ENCODE data around the gene SLAIN2. TPM values are rescaled to one million over a fixed set of nuclear protein-coding genes. Genes with fewer than 3 reads are reported as not detected.
"Not testable (repeated sequence)": the region's sequence is repeated elsewhere in the genome, so short reads cannot be mapped to it uniquely, and the experiment has no call there.

The SLAIN2 gene
- 83.7 TPM for total RNA-seq

DNA sequence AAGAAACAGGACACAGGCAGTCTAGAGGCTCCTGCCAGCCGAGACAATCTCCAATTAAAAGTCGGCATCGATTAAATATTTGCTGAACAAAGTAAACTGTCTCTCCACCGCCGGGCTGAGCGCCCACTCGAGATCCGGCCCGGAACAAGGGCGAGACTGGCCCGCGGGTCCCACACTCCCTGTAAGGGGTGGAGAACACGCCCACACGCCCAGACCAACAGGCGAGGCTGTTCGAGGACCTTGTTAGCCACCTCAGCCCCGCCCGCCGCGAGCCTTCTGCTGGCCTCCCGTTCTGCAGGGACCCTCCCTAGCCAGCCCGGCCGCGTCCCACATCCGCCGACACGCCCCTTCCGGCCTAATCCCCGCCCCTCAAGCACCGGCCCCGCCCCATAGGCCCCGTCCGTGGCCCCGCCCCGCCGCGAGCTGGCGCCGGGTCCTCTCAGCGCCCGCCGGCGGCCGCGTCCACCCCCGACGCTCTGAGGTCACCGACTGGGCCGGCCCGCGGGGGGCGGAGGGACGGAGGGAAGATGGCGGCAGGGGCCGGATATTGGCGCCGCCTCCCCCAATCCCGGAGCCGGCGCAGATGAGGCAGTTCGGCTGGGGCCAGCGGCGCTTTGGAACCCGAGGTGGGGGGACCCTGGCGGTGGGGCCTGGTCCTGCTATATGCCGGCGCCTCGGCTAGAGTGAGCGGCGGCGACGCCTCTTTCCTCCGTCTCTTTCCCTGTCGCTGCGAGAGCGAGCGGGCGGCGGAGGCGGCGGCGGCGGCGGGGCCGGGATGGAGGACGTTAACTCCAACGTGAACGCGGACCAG lies at the start of gene SLAIN2:
TSS of gene SLAIN2 (plus strand) at position 565 of the 811 bp plus-strand sequence. CDS start at position 776, 211 bp downstream.
- H3K27me3 ChIP-seq (ENCODE audit: insufficient read depth, low read length) = no peaks in the 10 kb centered on the region
- H3K4me1 ChIP-seq (ENCODE audit: insufficient read depth, low read length) = peaks cover 29% of the 10 kb centered on the region
- H3K9me3 ChIP-seq (ENCODE audit: low read depth, low read length) = no peaks in the 10 kb centered on the region
- H3K4me3 ChIP-seq (ENCODE audit: low read length) = peak within 1 kb of the TSS; percentile 83

DNA sequence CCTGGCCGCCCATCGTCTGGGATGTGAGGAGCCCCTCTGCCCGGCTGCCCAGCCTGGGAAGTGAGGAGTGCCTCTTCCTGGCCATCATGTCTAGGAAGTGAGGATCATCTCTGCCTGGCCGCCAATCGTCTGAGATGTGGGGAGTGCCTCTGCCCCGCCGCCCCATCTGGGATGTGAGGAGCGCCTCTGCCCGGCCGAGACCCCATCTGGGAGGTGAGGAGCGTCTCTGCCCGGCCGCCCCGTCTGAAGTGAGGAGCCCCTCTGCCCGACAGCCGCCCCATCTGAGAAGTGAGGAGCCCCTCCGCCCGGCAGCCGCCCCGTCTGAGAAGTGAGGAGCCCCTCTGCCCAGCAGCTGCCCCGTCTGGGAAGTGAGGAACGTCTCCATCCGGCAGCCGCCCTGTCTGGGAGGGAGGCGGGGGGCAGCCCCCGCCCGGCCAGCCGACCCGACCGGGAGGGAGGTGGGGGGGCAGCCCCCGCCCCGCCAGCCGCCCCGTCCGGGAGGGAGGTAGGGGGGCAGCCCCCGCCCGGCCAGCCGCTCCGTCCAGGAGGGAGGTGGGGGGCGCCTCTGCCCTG lies 49.0 kb upstream of the SLAIN2 start:
- H3K27me3 ChIP-seq (ENCODE audit: insufficient read depth, low read length); H3K4me1 ChIP-seq (ENCODE audit: insufficient read depth, low read length); H3K4me3 ChIP-seq (ENCODE audit: low read length); H3K9me3 ChIP-seq (ENCODE audit: low read depth, low read length): not testable (repeated sequence)

- Histone ChIP-seq H3K4me1 (ENCODE audit: insufficient read depth, low read length) (no peaks in the 10 kb centered on the region), H3K9me3 (ENCODE audit: low read depth, low read length) (no peaks in the 10 kb centered on the region), H3K27me3 (ENCODE audit: insufficient read depth, low read length) (no peaks in the 10 kb centered on the region), H3K4me3 (ENCODE audit: low read length) (no peak overlapping the region)
Measured at GRCh38 chr4:48295116-48295515, 46.2 kb upstream of the SLAIN2 start.

- Histone ChIP-seq H3K27me3 (ENCODE audit: insufficient read depth, low read length) (no peaks in the 10 kb centered on the region), H3K9me3 (ENCODE audit: low read depth, low read length) (no peaks in the 10 kb centered on the region), H3K4me1 (ENCODE audit: insufficient read depth, low read length) (no peaks in the 10 kb centered on the region), H3K4me3 (ENCODE audit: low read length) (no peak overlapping the region)
Measured at GRCh38 chr4:48296365-48296764, 45.0 kb upstream of the SLAIN2 start.

- no peak overlapping the region for H3K4me3 ChIP-seq (ENCODE audit: low read length)
Measured at GRCh38 chr4:48297256-48297846, 44.0 kb upstream of the SLAIN2 start.

DNA sequence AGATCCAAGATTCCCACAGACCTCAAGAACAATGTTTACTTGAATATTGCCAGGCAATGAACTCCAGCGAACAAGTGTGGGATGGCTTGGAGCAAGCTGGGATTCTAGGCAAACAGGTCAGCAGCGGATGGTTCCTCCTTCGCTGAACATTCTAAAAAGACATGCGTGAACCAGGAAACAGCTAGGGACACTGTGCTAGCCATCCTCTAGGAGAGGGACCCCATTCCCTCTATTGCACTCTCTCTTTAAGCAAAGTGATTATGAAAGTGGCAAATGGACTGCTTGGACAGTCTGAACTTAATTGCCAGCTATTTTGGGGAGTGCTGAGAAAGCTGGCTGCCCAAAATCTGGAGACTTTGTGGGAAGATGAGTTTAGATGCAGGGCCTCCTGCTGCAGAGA lies 41.8 kb upstream of the SLAIN2 start:
- H3K4me3 ChIP-seq (ENCODE audit: low read length) = no peak overlapping the region
- no peaks in the 10 kb centered on the region for H3K9me3 ChIP-seq (ENCODE audit: low read depth, low read length)
- no peaks in the 10 kb centered on the region for H3K27me3 ChIP-seq (ENCODE audit: insufficient read depth, low read length)
- H3K4me1 ChIP-seq (ENCODE audit: insufficient read depth, low read length) = no peaks in the 10 kb centered on the region

More at GRCh38 chr4:48297256-48297846, 44.0 kb upstream of the SLAIN2 start:
- Histone ChIP-seq H3K4me1 (ENCODE audit: insufficient read depth, low read length) (no peaks in the 10 kb centered on the region), H3K27me3 (ENCODE audit: insufficient read depth, low read length) (no peaks in the 10 kb centered on the region), H3K9me3 (ENCODE audit: low read depth, low read length) (no peaks in the 10 kb centered on the region)

DNA sequence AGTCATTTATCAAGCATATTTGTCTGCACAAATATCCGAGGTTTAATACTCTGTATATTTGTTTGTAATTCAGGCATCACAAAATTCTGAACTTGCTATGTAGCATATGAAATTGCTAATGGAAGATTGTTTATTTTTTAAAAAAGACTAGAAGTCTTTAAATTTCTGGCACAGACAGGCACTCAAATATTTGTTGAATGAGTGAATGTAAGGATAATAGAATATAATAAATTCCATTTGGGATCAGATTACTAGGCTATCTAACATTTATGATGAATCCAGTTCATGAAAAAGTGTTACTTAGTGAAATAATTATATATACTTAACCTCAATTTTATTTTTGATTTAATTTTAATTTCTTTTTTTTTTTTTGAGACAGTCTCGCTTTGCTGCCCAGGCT lies 41.3 kb upstream of the SLAIN2 start:
- H3K9me3 ChIP-seq (ENCODE audit: low read depth, low read length) = no peaks in the 10 kb centered on the region
- H3K4me1 ChIP-seq (ENCODE audit: insufficient read depth, low read length) = no peaks in the 10 kb centered on the region
- H3K27me3 ChIP-seq (ENCODE audit: insufficient read depth, low read length) = no peaks in the 10 kb centered on the region
- no peak overlapping the region for H3K4me3 ChIP-seq (ENCODE audit: low read length)

DNA sequence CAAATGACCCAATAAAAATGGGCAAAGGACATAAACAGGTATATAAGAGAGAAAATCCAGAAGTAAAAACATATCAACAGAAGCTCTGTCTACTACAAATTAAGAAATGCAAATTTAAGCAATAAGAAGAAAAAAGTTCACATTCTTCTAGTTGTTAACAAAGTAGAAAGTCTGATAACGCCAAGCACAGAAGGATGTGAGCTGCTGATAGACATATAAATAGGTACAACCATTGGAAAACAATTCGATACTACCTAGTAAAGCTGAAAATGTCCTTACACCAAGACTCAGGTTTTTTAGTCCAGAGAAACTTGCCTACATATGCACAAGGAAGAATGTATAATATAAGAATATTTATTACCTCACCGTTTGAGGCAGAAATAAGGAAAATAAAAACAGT lies 35.8 kb upstream of the SLAIN2 start:
- H3K4me3 ChIP-seq (ENCODE audit: low read length) = no peak overlapping the region

GRCh38 chr4:48307528-48307927 lies 33.8 kb upstream of the SLAIN2 start:
- Histone ChIP-seq H3K27me3 (ENCODE audit: insufficient read depth, low read length) (no peaks in the 10 kb centered on the region), H3K4me3 (ENCODE audit: low read length) (no peak overlapping the region), H3K4me1 (ENCODE audit: insufficient read depth, low read length) (no peaks in the 10 kb centered on the region), H3K9me3 (ENCODE audit: low read depth, low read length) (no peaks in the 10 kb centered on the region)

More for the DNA sequence above, 35.8 kb upstream of the SLAIN2 start:
- H3K9me3 ChIP-seq (ENCODE audit: low read depth, low read length) = no peaks in the 10 kb centered on the region
- no peaks in the 10 kb centered on the region for H3K27me3 ChIP-seq (ENCODE audit: insufficient read depth, low read length)
- no peaks in the 10 kb centered on the region for H3K4me1 ChIP-seq (ENCODE audit: insufficient read depth, low read length)

DNA sequence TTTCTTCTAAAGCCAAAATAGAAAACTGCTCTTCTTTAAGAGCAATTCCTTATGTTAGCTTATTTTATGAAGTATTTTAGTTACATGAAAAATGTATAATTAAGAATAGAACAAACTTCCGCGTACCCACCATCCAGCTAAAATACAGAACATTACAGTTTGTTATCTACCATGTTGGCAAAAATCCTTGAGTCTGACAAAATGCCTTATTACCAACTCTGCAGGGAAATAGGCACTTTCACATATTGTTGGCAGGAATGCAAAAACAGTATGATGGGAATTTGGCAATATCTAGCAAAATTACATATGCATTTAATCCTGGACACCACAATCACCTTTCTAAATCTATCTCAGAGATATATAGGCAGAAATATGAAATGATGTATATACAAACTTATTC lies 32.4 kb upstream of the SLAIN2 start:
- H3K27me3 ChIP-seq (ENCODE audit: insufficient read depth, low read length) = no peaks in the 10 kb centered on the region
- H3K4me3 ChIP-seq (ENCODE audit: low read length) = no peak overlapping the region
- no peaks in the 10 kb centered on the region for H3K9me3 ChIP-seq (ENCODE audit: low read depth, low read length)
- H3K4me1 ChIP-seq (ENCODE audit: insufficient read depth, low read length) = no peaks in the 10 kb centered on the region

GRCh38 chr4:48311896-48312295 lies 29.4 kb upstream of the SLAIN2 start:
- Histone ChIP-seq H3K4me3 (ENCODE audit: low read length) (no peak overlapping the region), H3K27me3 (ENCODE audit: insufficient read depth, low read length) (no peaks in the 10 kb centered on the region), H3K9me3 (ENCODE audit: low read depth, low read length) (no peaks in the 10 kb centered on the region), H3K4me1 (ENCODE audit: insufficient read depth, low read length) (no peaks in the 10 kb centered on the region)

DNA sequence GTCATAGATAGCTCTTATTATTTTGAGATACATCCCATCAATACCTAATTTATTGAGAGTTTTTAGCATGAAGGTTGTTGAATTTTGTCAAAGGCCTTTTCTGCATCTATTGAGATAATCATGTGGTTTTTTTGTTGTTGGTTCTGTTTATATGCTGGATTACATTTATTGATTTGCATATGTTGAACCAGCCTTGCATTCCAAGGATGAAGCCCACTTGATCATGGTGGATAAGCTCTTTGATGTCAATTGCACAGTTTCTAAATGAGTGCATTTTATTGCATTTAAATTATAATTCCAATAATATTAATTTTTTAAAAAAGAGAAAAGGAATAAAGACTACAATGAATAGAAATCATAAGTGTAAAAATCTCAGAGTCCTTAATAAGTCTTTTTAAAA lies 26.6 kb upstream of the SLAIN2 start:
- H3K27me3 ChIP-seq (ENCODE audit: insufficient read depth, low read length); H3K4me3 ChIP-seq (ENCODE audit: low read length); H3K4me1 ChIP-seq (ENCODE audit: insufficient read depth, low read length); H3K9me3 ChIP-seq (ENCODE audit: low read depth, low read length): not testable (repeated sequence)

DNA sequence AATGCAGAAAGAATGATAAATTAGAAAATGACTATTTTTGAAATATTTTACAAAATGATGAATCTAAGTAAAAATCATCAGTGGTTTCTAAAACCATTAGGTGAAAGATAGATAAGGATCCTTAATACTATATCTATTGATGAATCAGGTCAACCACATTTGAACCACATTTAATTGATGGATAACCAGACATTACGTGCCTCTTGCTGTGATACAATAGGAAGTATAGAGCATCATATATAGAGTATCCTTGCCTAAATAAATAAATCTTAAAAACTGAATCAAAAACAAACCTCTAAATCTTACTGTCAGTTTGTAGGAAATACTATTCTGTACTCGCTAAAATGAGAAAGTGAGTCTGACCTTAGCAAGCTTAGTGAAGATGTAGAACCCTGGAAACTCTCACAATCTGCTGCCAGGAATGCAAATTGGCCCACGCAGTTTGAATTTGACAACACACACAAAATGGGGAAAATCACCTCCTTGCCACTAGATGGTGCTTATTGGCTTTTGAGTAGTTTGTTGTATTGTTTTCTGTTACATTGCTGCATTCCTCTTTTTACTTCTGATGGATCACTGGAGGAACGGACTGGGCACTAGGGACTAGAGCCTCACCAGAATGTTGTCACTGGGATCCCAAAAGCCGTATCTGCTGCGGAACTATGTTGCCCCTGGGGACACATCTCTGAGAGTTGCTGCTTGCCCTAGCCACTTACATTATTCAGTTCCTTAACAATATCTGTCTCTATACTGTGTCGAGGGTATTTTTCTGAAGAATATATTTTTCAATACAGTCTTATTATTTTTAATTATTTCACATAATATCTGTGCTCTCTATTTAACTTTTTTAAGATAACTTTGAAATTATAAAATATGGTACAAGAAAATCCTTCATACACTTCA lies 25.4 kb upstream of the SLAIN2 start:
- no peaks in the 10 kb centered on the region for H3K9me3 ChIP-seq (ENCODE audit: low read depth, low read length)
- no peaks in the 10 kb centered on the region for H3K27me3 ChIP-seq (ENCODE audit: insufficient read depth, low read length)
- H3K4me3 ChIP-seq (ENCODE audit: low read length) = no peak overlapping the region

GRCh38 chr4:48321312-48321711 lies 20.0 kb upstream of the SLAIN2 start:
- H3K4me1 ChIP-seq (ENCODE audit: insufficient read depth, low read length) = no peaks in the 10 kb centered on the region
- no peaks in the 10 kb centered on the region for H3K27me3 ChIP-seq (ENCODE audit: insufficient read depth, low read length)
- H3K4me3 ChIP-seq (ENCODE audit: low read length) = no peak overlapping the region
- H3K9me3 ChIP-seq (ENCODE audit: low read depth, low read length) = no peaks in the 10 kb centered on the region

More for the DNA sequence above, 25.4 kb upstream of the SLAIN2 start:
- no peaks in the 10 kb centered on the region for H3K4me1 ChIP-seq (ENCODE audit: insufficient read depth, low read length)

- Histone ChIP-seq H3K4me3 (ENCODE audit: low read length) (no peak overlapping the region), H3K4me1 (ENCODE audit: insufficient read depth, low read length) (no peaks in the 10 kb centered on the region), H3K27me3 (ENCODE audit: insufficient read depth, low read length) (no peaks in the 10 kb centered on the region), H3K9me3 (ENCODE audit: low read depth, low read length) (no peaks in the 10 kb centered on the region)
Measured at GRCh38 chr4:48322063-48322462, 19.3 kb upstream of the SLAIN2 start.
